RWPE1 (cell line): ENCODE data around the gene B4GALT2.

Experiments used
- CTCF ChIA-PET: fragments of 350-600 bp; sonication (Branson Sonifier 250); formaldehyde crosslinking; extraction: SDS; loops from one replicate; lab custom pipeline; 2021; lab: Yijun Ruan, JAX
- POLR2A ChIA-PET: fragments of 400-600 bp; formaldehyde crosslinking; extraction: SDS; loops from one replicate; lab custom pipeline; 2020; ENCODE audit warnings: antibody characterized with exemption; ENCODE audit not compliant: low non-redundant PET; lab: Yijun Ruan, JAX
- DNase-seq: peaks from one replicate; pipeline ENCODE4 v3.0.0; 2012; ENCODE audit warnings: low spot score
- H3K27ac ChIP-seq: fragments of 450-650 bp; 2 replicates; pipeline ENCODE4 v1.5.1; 2017
- CTCF ChIP-seq: fragments of 450-650 bp; conservative IDR thresholded peaks from 2 replicates; pipeline ENCODE4 v1.5.1; 2017; ENCODE audit warnings: low read depth, mild to moderate bottlenecking

Gene B4GALT2

GRCh38 chr1:43976890-43977289 is 2.1 kb upstream of the B4GALT2 start:
- no peak for TF ChIP-seq CTCF
- POLR2A ChIA-PET: no interaction called here
- no peak for DNase-seq
- H3K27ac ChIP-seq: peak overlapping the region; percentile 90
- CTCF ChIA-PET: no interaction called here

- H3K27ac ChIP-seq: peak overlapping the region; percentile 94
- ChIA-PET CTCF (no interaction called here), POLR2A (no interaction called here)
These were observed 1.4 kb upstream of the B4GALT2 start for GRCh38 chr1:43977376-43978263.

GRCh38 chr1:43978264-43978550 is 803 bp upstream of the B4GALT2 start:
- no peak for DNase-seq
- ChIA-PET POLR2A (no interaction called here), CTCF (no interaction called here)
- TF ChIP-seq CTCF: no peak
- peak overlapping the region; percentile 94 for H3K27ac ChIP-seq

More at GRCh38 chr1:43977376-43978263, 1.4 kb upstream of the B4GALT2 start:
- TF ChIP-seq CTCF: no peak
- no peak for DNase-seq

DNA sequence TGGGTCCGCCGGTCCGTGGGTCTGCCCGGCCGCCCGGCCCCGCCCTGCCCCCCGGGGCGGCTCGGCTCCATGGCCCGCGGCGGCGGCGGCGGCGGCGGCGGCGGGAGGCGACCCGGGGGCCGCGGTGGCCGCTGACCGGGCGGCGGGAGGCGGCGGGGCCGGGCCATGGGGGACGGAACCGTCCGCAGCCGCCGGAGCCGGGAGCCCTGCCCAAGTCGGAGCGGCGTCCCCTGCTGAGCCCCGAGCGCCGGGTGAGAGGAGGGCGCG is 184 bp downstream of the B4GALT2 start:
- no peak for DNase-seq
- peak overlapping the region; percentile 94 for H3K27ac ChIP-seq
- ChIA-PET CTCF (no interaction called here), POLR2A (no interaction called here)
- no peak for TF ChIP-seq CTCF

- no peak for TF ChIP-seq CTCF
- ChIA-PET POLR2A (interaction anchor here (0.6 kb wide), 1 partner anchor 10 kb away, joined by 3 read pairs; no protein-coding TSS in a partner anchor), CTCF (interaction anchor here (1.0 kb wide), 1 partner anchor 9 kb away, joined by 3 read pairs; no protein-coding TSS in a partner anchor)
- H3K27ac ChIP-seq: peak overlapping the region; percentile 94
- peak; percentile 62 for DNase-seq
These were observed 681 bp downstream of the B4GALT2 start for GRCh38 chr1:43979528-43980254.

- POLR2A ChIA-PET: interaction anchor here (0.6 kb wide), 1 partner anchor 9 kb away, joined by 3 read pairs; no protein-coding TSS in a partner anchor
- H3K27ac ChIP-seq: peak overlapping the region; percentile 94
- no peak for TF ChIP-seq CTCF
- peak; percentile 64 for DNase-seq
- CTCF ChIA-PET: interaction anchor here (1.0 kb wide), 1 partner anchor 10 kb away, joined by 3 read pairs; no protein-coding TSS in a partner anchor
These were observed 1.5 kb downstream of the B4GALT2 start for GRCh38 chr1:43980255-43981134.
